Measurements from ENCODE around the gene TPRA1. TPM values are rescaled to one million over a fixed set of nuclear protein-coding genes. Genes with fewer than 3 reads are reported as not detected.

TPRA1 gene
- total RNA-seq, 1 donor from 2014 or later = 29.1 TPM

- DNase-seq (ENCODE audit: low spot score) = no peak
Measured at GRCh38 chr3:127593178-127593577, 2.6 kb upstream of the TPRA1 start.

GRCh38 chr3:127590282-127590592 is 296 bp downstream of the TPRA1 start:
- no peak for DNase-seq (ENCODE audit: low spot score)

GRCh38 chr3:127589600-127590281 is 792 bp downstream of the TPRA1 start:
- DNase-seq (ENCODE audit: low spot score) = no peak

GRCh38 chr3:127588806-127589577 is 1.5 kb downstream of the TPRA1 start:
- peak; percentile 31 for DNase-seq (ENCODE audit: low spot score)

GRCh38 chr3:127587876-127588275 is 2.7 kb downstream of the TPRA1 start:
- no peak for DNase-seq (ENCODE audit: low spot score)

- no peak for DNase-seq (ENCODE audit: low spot score)
Measured at GRCh38 chr3:127585813-127586413, 4.6 kb downstream of the TPRA1 start.

GRCh38 chr3:127585163-127585812 is 5.2 kb downstream of the TPRA1 start:
- DNase-seq (ENCODE audit: low spot score) = no peak

- no peak for DNase-seq (ENCODE audit: low spot score)
Measured at GRCh38 chr3:127584734-127585133, 5.8 kb downstream of the TPRA1 start.

- no peak for DNase-seq (ENCODE audit: low spot score)
Measured at GRCh38 chr3:127580327-127581060, 10.0 kb downstream of the TPRA1 start.

GRCh38 chr3:127578802-127579201 is 11.7 kb downstream of the TPRA1 start:
- no peak for DNase-seq (ENCODE audit: low spot score)

GRCh38 chr3:127578168-127578567 is 12.4 kb downstream of the TPRA1 start:
- DNase-seq (ENCODE audit: low spot score) = no peak

GRCh38 chr3:127577448-127577847 is 13.1 kb downstream of the TPRA1 start:
- DNase-seq (ENCODE audit: low spot score) = no peak

- peak; percentile 94 for DNase-seq (ENCODE audit: low spot score)
Measured at GRCh38 chr3:127574880-127575878, 15.4 kb downstream of the TPRA1 start.

- no peak for DNase-seq (ENCODE audit: low spot score)
Measured at GRCh38 chr3:127573912-127574311, 16.6 kb downstream of the TPRA1 start.

GRCh38 chr3:127573401-127573800 is 17.1 kb downstream of the TPRA1 start:
- DNase-seq (ENCODE audit: low spot score) = no peak

GRCh38 chr3:127572735-127573134 is 17.8 kb downstream of the TPRA1 start:
- DNase-seq (ENCODE audit: low spot score) = no peak

- DNase-seq (ENCODE audit: low spot score) = no peak
Measured at GRCh38 chr3:127572186-127572585, 18.3 kb downstream of the TPRA1 start.

GRCh38 chr3:127570520-127570919 is 20.0 kb downstream of the TPRA1 start:
- DNase-seq (ENCODE audit: low spot score) = no peak

- DNase-seq (ENCODE audit: low spot score) = no peak
Measured at GRCh38 chr3:127569160-127569559, 21.4 kb downstream of the TPRA1 start.

GRCh38 chr3:127568586-127568985 is 21.9 kb downstream of the TPRA1 start:
- no peak for DNase-seq (ENCODE audit: low spot score)
